Activated B cell treated with CpG ODN at 0.5 μM for 24 hours (primary cell): Measurements from ENCODE around the gene GRIP1. TPM values are rescaled to one million over a fixed set of nuclear protein-coding genes. Genes with fewer than 3 reads are reported as not detected.

ENCODE experiments used
- ATAC-seq: fragments of 200-7000 bp; cut with Tn5 transposase; one replicate; pipeline ENCODE4 v1.10.0; 2021; ENCODE audit warnings: low read depth, mild to moderate bottlenecking, moderate library complexity
- CTCF ChIA-PET: fragments of 350-600 bp; sonication (Branson Sonifier 250); formaldehyde crosslinking; loops from one replicate; lab custom pipeline; 2021; ENCODE audit warnings: antibody characterized with exemption; lab: Charles Lee
- POLR2A ChIA-PET: fragments of 350-600 bp; sonication (Branson Sonifier 250); formaldehyde crosslinking; loops from one replicate; lab custom pipeline; 2021; ENCODE audit warnings: antibody characterized with exemption; lab: Charles Lee
- DNase-seq: peaks from one replicate; pipeline ENCODE4 v3.0.0; 2022
- H3K27ac Mint-ChIP-seq: one replicate; pipeline ENCODE4 v1.8.0; 2020; ENCODE audit warnings: mixed read lengths
- H3K27me3 Mint-ChIP-seq: one replicate; pipeline ENCODE4 v1.8.0; 2021; ENCODE audit warnings: mixed read lengths
- H3K36me3 Mint-ChIP-seq: one replicate; pipeline ENCODE4 v1.8.0; 2021; ENCODE audit warnings: low read depth, mixed read lengths
- H3K4me1 Mint-ChIP-seq: one replicate; pipeline ENCODE4 v1.8.0; 2021; ENCODE audit warnings: mixed read lengths
- H3K4me3 Mint-ChIP-seq: one replicate; pipeline ENCODE4 v1.8.0; 2020; ENCODE audit warnings: mild to moderate bottlenecking, mixed read lengths
- H3K9me3 Mint-ChIP-seq: one replicate; pipeline ENCODE4 v1.8.0; 2020; ENCODE audit warnings: mixed read lengths
- CTCF ChIP-seq: fragments of 200-600 bp; IDR thresholded peaks from one replicate; pipeline ENCODE4 v1.8.0; 2022; ENCODE audit warnings: antibody characterized with exemption, mild to moderate bottlenecking
- intact Hi-C: fragments of 100-400 bp; cut with micrococcal nuclease; formaldehyde crosslinking; loops from one replicate; pipeline ENCODE4 v1.15.1; 2024
- total RNA-seq: library from RNA; stranded (reverse); gene quantifications from 2 replicates; pipeline ENCODE4 v1.2.3, GENCODE V29; 2022

Gene GRIP1
- total RNA-seq, 1 donor from 2014 or later, result 0.49 TPM

- DNase-seq (no peak), ATAC-seq (no peak)
- Mint-ChIP-seq H3K9me3 (no peaks in the 10 kb centered on the region), H3K36me3 (no peaks in the 10 kb centered on the region), H3K27me3 (no peaks in the 10 kb centered on the region), H3K4me1 (peaks cover 8% of the 10 kb centered on the region), H3K4me3 (no peak overlapping the region), H3K27ac (peak overlapping the region; percentile 10)
- no peak for TF ChIP-seq CTCF
- POLR2A ChIA-PET, result no interaction called here
- intact Hi-C loops, result no loop called here
- CTCF ChIA-PET, result no interaction called here
Measured at GRCh38 chr12:66589095-66589494, 89.8 kb downstream of the GRIP1 start.

DNA sequence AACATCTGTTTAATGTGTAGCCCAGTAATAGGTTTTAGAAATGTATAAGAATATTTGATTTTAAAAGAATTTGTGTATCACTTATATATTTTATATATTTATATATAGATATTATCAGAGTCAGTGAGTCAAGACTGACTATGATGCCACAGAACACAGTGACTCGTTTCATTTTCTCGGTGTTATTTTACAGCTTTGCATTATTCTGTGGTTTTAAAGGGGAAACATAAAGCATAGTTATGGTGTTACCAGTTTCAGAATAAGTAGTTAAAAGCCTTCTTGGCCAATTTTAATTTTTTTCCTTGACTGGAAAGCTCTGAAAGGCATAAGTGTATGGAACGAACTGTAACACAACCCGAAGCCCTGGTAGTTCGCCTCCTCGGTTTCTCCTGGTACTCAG is 91.0 kb downstream of the GRIP1 start:
- DNase-seq, result no peak
- no peaks in the 10 kb centered on the region for H3K36me3 Mint-ChIP-seq
- H3K4me3 Mint-ChIP-seq, result no peak overlapping the region
- H3K9me3 Mint-ChIP-seq, result no peaks in the 10 kb centered on the region
- peaks cover 8% of the 10 kb centered on the region for H3K4me1 Mint-ChIP-seq
- no peak overlapping the region for H3K27ac Mint-ChIP-seq
- intact Hi-C loops, result no loop called here
- ChIA-PET CTCF (no interaction called here), POLR2A (no interaction called here)
- no peak for ATAC-seq
- H3K27me3 Mint-ChIP-seq, result no peaks in the 10 kb centered on the region
- no peak for TF ChIP-seq CTCF

DNA sequence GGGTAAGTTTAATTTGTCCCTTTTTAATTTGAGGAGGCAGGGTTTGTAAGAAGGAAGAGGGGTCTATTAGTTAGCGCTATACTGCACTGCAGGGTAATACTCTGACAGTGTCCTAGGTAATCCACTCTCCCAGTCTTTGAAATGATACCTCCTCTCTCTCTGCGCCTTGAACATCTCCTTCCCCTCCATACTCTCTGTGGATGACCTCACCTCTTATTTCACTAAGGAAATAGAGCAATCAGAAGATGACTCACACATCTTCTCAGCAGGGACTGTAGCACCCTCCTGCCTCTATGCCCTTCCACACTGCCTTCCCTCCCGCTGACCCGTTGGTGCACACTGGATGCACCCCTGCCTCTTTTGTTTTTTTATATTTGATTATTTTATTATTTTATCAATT is 94.2 kb downstream of the GRIP1 start:
- POLR2A ChIA-PET, result no interaction called here
- H3K27ac Mint-ChIP-seq, result no peak overlapping the region
- intact Hi-C loops, result no loop called here
- H3K36me3 Mint-ChIP-seq, result no peaks in the 10 kb centered on the region
- DNase-seq, result no peak
- TF ChIP-seq CTCF, result no peak
- H3K27me3 Mint-ChIP-seq, result no peaks in the 10 kb centered on the region
- ATAC-seq, result no peak
- no peaks in the 10 kb centered on the region for H3K9me3 Mint-ChIP-seq
- peaks cover 8% of the 10 kb centered on the region for H3K4me1 Mint-ChIP-seq
- no peak overlapping the region for H3K4me3 Mint-ChIP-seq
- CTCF ChIA-PET, result no interaction called here

DNA sequence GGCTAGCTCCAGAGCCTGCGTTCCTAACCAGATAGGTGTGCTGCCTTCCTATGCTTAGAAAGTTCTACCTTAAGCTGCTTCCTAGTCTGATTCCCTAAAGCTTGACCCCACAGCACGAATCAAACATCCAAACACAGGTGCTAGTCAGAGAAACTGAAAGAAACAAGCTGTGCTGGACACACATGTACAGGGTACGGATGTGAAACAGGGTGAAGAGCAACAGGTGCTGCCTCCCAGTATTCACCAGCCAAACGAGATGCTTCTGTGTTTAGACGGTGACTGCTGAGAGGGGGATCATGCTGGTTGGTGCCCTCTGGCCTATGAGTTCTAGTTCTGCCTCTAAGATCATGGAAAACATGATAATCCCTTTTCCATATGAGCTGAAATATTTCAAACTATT is 105.3 kb downstream of the GRIP1 start:
- ChIA-PET CTCF (no interaction called here), POLR2A (no interaction called here)
- DNase-seq (no peak), ATAC-seq (no peak)
- Mint-ChIP-seq H3K27me3 (no peaks in the 10 kb centered on the region), H3K4me3 (no peak overlapping the region), H3K4me1 (peaks cover 9% of the 10 kb centered on the region), H3K9me3 (no peaks in the 10 kb centered on the region), H3K27ac (no peak overlapping the region), H3K36me3 (no peaks in the 10 kb centered on the region)
- TF ChIP-seq CTCF, result no peak
- intact Hi-C loops, result no loop called here

DNA sequence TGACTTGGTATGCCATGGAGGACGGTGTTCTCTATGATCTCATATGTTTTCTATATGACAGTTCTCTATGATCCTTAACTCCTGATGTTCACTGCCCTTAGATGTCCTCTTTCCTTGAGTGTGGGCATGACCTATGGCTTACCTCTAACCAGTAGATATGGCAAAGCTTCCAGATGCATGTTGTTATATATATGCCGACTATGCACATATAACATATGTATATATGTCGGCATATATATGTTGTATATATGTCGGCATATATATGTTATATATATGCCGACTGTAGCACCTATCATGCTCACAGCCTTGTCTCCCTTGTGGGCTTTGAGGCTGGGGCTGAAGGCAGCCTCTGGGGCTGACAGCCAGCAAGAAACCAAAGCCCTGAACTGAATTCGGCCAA is 106.0 kb downstream of the GRIP1 start:
- DNase-seq, result no peak
- Mint-ChIP-seq H3K36me3 (no peaks in the 10 kb centered on the region), H3K9me3 (no peaks in the 10 kb centered on the region), H3K27me3 (no peaks in the 10 kb centered on the region), H3K27ac (no peak overlapping the region), H3K4me1 (peaks cover 9% of the 10 kb centered on the region), H3K4me3 (no peak overlapping the region)
- no peak for ATAC-seq
- TF ChIP-seq CTCF, result no peak
- intact Hi-C loops, result no loop called here
- CTCF ChIA-PET, result no interaction called here
- POLR2A ChIA-PET, result no interaction called here
